BLaER1 treated with 17β-estradiol and CSF1 and Interleukin-3, amounts not matched to agents 10 nM and 100 nM (cell line): ENCODE measurements around the gene CD74.
A peak's percentile ranks its signal among the peaks of the same experiment; 100 is the strongest.

Experiments used
- H3K27ac ChIP-seq, 11 experiments: shearing (Covaris generic); formaldehyde crosslinking; 2 replicates each; pipeline ENCODE4 v1.8.1; 2022
- H3K27me3 ChIP-seq, 11 experiments: shearing (Covaris generic); formaldehyde crosslinking; 2 replicates each; pipeline ENCODE4 v1.8.1; 2022
- H3K36me3 ChIP-seq, 11 experiments: shearing (Covaris generic); formaldehyde crosslinking; 2 replicates each; pipeline ENCODE4 v1.8.1; 2022
- H3K4me1 ChIP-seq, 10 experiments: shearing (Covaris generic); formaldehyde crosslinking; 2 replicates each; pipeline ENCODE4 v1.8.1; 2022
- H3K4me2 ChIP-seq, 11 experiments: shearing (Covaris generic); formaldehyde crosslinking; 2 replicates each; pipeline ENCODE4 v1.8.1; 2022
- H3K4me3 ChIP-seq, 10 experiments: shearing (Covaris generic); formaldehyde crosslinking; 2 replicates each; pipeline ENCODE4 v1.8.1; 2022
- H3K9ac ChIP-seq, 11 experiments: shearing (Covaris generic); formaldehyde crosslinking; 2 replicates each; pipeline ENCODE4 v1.8.1; 2022
- H3K9me3 ChIP-seq, 11 experiments: shearing (Covaris generic); formaldehyde crosslinking; replicated peaks in 1 of 11; 2 replicates each; pipeline ENCODE4 v1.8.1; 2022
- H4K20me1 ChIP-seq, 11 experiments: shearing (Covaris generic); formaldehyde crosslinking; 2 replicates each; pipeline ENCODE4 v1.8.1; 2022
- Cebpa-rat ChIP-seq, 11 experiments: shearing (Covaris generic); IDR thresholded peaks; 2 replicates each; pipeline ENCODE4 v1.8.1; 2022

Gene CD74

DNA sequence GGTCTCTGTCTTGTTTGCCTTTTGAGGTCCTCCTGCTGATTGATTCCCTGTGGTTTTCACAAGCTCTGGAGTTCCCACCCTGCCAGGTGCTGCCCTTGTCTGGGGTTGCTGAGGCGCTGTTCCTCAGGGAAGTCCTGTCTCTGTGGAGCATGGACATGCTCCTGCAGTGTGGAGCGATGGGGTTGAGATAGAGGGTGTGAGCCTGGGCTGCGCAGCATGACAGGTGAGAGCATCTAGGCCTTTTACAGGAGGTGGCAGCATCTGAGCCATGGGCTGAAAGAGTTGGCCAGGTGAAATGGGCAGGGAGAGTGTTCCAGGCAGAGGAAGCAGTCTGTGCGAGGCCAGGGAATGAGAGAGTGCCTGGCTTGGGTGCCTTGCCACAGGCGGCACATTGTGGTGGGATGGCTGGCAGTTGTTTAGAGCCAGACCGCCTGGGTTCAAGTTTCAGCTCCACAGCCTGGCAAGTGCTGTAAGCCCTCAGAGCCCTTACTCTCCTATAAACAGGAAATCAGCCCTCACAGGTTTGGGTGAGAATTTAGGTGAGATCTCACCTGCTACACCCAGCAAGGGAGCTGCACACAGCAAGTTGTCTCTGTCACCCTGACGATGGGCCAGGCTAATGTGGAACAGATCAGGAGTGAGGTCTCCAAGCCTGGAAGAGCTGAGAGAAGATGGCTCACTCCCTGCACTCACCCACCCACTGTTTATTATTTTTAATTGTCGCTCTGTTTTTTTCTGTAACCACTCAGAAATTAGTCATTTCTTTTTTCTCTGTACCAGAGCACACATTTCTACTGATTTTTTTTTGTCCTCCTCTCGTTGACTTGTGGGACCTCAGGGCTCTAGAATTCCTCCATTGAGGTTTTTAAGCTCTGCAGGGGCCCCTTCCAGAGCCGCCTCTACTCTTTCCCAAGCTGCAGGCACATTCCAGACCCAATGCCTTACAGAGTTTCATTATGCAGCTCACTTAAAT, 35.6 kb downstream of the CD74 start:
- H3K27ac ChIP-seq = no peak overlapping the region
- peaks cover 0 to 2% (median 0%) of the 10 kb centered on the region in 10 experiments; a peak in 4 of 20 replicates for H3K4me1 ChIP-seq
- TF ChIP-seq Cebpa-rat (IDR thresholded peaks at IDR 0.05) = no peak
- H4K20me1 ChIP-seq = peaks cover 0 to 87% (median 24%) of the 10 kb centered on the region in 11 experiments; a peak in 17 of 22 replicates
- no peak overlapping the region for H3K4me3 ChIP-seq
- H3K27me3 ChIP-seq = no peaks in the 10 kb centered on the region
- H3K9ac ChIP-seq = 0 out of 22 replicates have a peak overlapping the region, but pooled peaks of 1 of the 11 experiments have one; percentile 11
- H3K4me2 ChIP-seq = no peak overlapping the region
- peaks cover 99 to 100% (median 100%) of the 10 kb centered on the region in 11 experiments for H3K36me3 ChIP-seq
- no peaks in the 10 kb centered on the region for H3K9me3 ChIP-seq

DNA sequence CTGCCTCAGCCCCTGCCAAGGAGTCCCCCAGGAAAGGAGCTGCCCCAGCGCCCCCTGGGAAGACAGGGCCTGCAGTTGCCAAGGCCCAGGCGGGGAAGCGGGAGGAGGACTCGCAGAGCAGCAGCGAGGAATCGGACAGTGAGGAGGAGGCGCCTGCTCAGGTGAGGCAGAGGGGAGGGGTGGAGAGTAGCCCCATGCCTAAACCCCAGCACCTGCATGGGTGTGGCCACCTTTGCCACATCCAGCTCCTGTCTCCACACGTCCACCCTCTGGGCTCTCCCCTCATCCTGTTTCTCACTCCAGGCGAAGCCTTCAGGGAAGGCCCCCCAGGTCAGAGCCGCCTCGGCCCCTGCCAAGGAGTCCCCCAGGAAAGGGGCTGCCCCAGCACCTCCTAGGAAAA, 38.1 kb downstream of the CD74 start:
- H3K4me2 ChIP-seq = no peak overlapping the region
- H4K20me1 ChIP-seq = peaks cover 0 to 98% (median 33%) of the 10 kb centered on the region in 11 experiments; a peak in 18 of 22 replicates
- peaks cover 99 to 100% (median 100%) of the 10 kb centered on the region in 11 experiments for H3K36me3 ChIP-seq
- H3K9ac ChIP-seq = no peak overlapping the region
- no peaks in the 10 kb centered on the region for H3K27me3 ChIP-seq
- TF ChIP-seq Cebpa-rat (IDR thresholded peaks at IDR 0.05) = no peak
- no peak overlapping the region for H3K4me3 ChIP-seq
- H3K4me1 ChIP-seq = peaks cover 0 to 5% (median 0%) of the 10 kb centered on the region in 10 experiments; a peak in 8 of 20 replicates
- H3K27ac ChIP-seq = no peak overlapping the region
- H3K9me3 ChIP-seq = no peaks in the 10 kb centered on the region

DNA sequence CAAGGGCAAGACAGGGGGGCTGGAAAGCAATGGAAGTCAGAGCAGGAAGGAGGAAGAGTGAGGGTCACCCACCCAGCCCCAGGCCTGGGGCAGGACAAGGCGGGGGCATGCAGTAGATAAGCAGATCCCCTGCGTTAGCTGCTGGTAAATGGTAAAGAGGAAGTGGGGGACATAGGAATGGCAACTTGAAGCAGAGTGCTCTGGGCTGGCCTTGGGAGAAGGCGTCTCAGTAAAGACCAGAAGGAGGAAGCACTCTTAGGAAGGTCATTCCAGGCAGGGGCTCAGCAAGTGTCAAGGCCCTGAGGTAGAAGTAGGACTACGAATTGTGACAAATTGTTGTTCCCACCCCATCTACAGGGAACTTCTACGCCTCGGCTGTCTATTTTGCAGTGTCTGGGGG, 40.1 kb downstream of the CD74 start:
- no peak for TF ChIP-seq Cebpa-rat (IDR thresholded peaks at IDR 0.05)
- Histone ChIP-seq H4K20me1 (peaks cover 0 to 97% (median 40%) of the 10 kb centered on the region in 11 experiments; a peak in 18 of 22 replicates), H3K9ac (no peak overlapping the region; a peak in 1 of 22 replicates), H3K4me2 (no peak overlapping the region), H3K27ac (no peak overlapping the region), H3K9me3 (no peaks in the 10 kb centered on the region), H3K4me3 (no peak overlapping the region), H3K27me3 (no peaks in the 10 kb centered on the region), H3K4me1 (peaks cover 0 to 15% (median 2%) of the 10 kb centered on the region in 10 experiments; a peak in 8 of 20 replicates), H3K36me3 (peaks cover 99 to 100% (median 100%) of the 10 kb centered on the region in 11 experiments)

DNA sequence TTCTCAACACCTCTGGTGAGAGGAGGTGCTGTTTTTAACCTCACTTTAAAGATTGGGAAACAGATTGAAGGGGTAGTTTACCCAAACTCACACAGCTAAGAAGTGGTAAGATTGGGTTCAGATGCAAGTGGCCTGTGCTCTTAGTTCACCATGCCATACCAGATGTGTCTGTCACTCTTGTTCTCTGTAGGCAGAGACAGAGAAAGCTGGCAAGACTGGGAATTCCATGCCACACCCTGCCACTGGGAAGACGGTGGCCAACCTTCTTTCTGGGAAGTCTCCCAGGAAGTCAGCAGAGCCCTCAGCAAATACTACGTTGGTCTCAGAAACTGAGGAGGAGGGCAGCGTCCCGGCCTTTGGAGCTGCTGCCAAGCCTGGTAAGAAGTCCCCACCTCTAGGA, 44.2 kb downstream of the CD74 start:
- no peaks in the 10 kb centered on the region for H3K27me3 ChIP-seq
- peaks cover 0 to 90% (median 47%) of the 10 kb centered on the region in 11 experiments; a peak in 19 of 22 replicates for H4K20me1 ChIP-seq
- TF ChIP-seq Cebpa-rat (IDR thresholded peaks at IDR 0.05) = no peak
- H3K27ac ChIP-seq = 0 out of 22 replicates have a peak overlapping the region, but pooled peaks of 1 of the 11 experiments have one; percentile 58
- H3K4me2 ChIP-seq = no peak overlapping the region
- H3K36me3 ChIP-seq = peaks cover 93 to 99% (median 96%) of the 10 kb centered on the region in 11 experiments
- peak overlapping the region in 1 of 11 experiments; percentile 56; a peak in 1 of 22 replicates for H3K9ac ChIP-seq
- no peaks in the 10 kb centered on the region for H3K9me3 ChIP-seq
- peaks cover 0 to 15% (median 2%) of the 10 kb centered on the region in 10 experiments; a peak in 8 of 20 replicates for H3K4me1 ChIP-seq
- H3K4me3 ChIP-seq = no peak overlapping the region

DNA sequence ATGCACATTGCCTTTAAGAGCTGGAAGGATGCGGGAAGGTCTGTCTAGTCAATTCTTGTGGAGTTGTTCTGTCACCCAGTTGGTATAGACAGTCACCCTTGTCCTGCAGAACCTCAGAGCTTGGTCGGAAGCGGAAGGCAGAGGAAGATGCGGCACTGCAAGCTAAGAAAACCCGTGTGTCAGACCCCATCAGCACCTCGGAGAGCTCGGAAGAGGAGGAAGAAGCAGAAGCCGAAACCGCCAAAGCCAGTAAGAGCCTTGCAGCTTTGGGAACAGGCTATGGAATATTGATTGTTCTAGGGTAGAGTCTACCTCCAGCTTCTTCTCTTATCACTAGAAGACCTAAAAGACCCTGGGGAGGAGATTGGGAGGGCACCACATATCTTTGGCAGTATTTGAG, 48.7 kb downstream of the CD74 start:
- H3K27me3 ChIP-seq = no peaks in the 10 kb centered on the region
- TF ChIP-seq Cebpa-rat (IDR thresholded peaks at IDR 0.05) = no peak
- H3K4me3 ChIP-seq = no peak overlapping the region
- H3K9ac ChIP-seq = 0 out of 22 replicates have a peak overlapping the region, but pooled peaks of 1 of the 11 experiments have one; percentile 4
- no peaks in the 10 kb centered on the region for H3K9me3 ChIP-seq
- H3K4me1 ChIP-seq = peaks cover 6 to 25% (median 13%) of the 10 kb centered on the region in 10 experiments
- peaks cover 78 to 98% (median 95%) of the 10 kb centered on the region in 11 experiments for H3K36me3 ChIP-seq
- peaks cover 0 to 90% (median 64%) of the 10 kb centered on the region in 11 experiments; a peak in 19 of 22 replicates for H4K20me1 ChIP-seq
- no peak overlapping the region for H3K27ac ChIP-seq
- no peak overlapping the region for H3K4me2 ChIP-seq

DNA sequence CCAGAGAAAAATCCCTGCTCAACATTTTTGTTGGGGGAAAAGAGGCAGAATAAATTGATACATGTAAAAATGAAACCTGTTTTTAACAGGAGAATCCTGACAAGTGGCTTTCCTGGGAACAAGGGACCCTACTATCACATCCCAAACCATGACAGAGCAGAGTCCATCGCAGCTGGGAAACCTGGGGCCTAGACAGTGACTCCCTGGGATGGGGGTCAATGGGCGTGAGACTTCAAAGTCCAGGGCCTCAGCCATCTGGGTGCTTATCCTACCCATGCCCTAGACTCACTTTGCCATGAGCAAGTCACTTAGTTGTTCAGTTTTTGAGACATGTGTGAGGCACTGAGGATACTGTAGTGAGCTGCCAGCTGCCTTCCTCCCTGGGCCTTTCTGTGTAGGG, 49.5 kb downstream of the CD74 start:
- H3K27ac ChIP-seq = no peak overlapping the region
- TF ChIP-seq Cebpa-rat (IDR thresholded peaks at IDR 0.05) = no peak
- H3K27me3 ChIP-seq = no peaks in the 10 kb centered on the region
- H3K9ac ChIP-seq = no peak overlapping the region
- no peak overlapping the region for H3K4me3 ChIP-seq
- H4K20me1 ChIP-seq = peaks cover 0 to 92% (median 66%) of the 10 kb centered on the region in 11 experiments; a peak in 19 of 22 replicates
- no peaks in the 10 kb centered on the region for H3K9me3 ChIP-seq
- H3K36me3 ChIP-seq = peaks cover 70 to 93% (median 88%) of the 10 kb centered on the region in 11 experiments
- no peak overlapping the region for H3K4me2 ChIP-seq
- peaks cover 14 to 33% (median 19%) of the 10 kb centered on the region in 10 experiments for H3K4me1 ChIP-seq

DNA sequence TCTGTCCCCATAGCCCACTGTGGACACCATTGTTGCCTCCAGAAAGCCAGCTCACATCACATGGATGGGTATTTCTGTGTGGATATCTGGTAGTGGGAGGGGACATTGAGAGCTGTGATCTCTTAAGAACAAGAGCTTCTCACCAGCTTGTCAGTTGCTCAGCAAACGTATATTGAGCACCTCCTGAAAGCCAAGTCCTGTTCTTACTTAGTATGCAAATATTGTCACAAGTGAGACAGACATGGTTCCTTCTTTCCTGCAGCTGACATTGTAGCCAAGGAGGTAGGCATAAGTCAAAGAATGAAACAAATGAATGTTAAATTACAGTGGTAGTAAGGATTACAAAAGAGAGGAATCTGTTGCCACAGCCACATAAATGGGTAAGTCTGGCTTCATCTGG, 51.4 kb downstream of the CD74 start:
- H3K27ac ChIP-seq = no peak overlapping the region
- H3K4me1 ChIP-seq = peaks cover 21 to 40% (median 27%) of the 10 kb centered on the region in 10 experiments
- H3K36me3 ChIP-seq = peaks cover 58 to 77% (median 74%) of the 10 kb centered on the region in 11 experiments
- no peaks in the 10 kb centered on the region for H3K27me3 ChIP-seq
- H3K4me2 ChIP-seq = no peak overlapping the region
- no peaks in the 10 kb centered on the region for H3K9me3 ChIP-seq
- H3K9ac ChIP-seq = no peak overlapping the region
- no peak overlapping the region for H3K4me3 ChIP-seq
- no peak for TF ChIP-seq Cebpa-rat (IDR thresholded peaks at IDR 0.05)
- peaks cover 0 to 82% (median 65%) of the 10 kb centered on the region in 11 experiments; a peak in 19 of 22 replicates for H4K20me1 ChIP-seq

DNA sequence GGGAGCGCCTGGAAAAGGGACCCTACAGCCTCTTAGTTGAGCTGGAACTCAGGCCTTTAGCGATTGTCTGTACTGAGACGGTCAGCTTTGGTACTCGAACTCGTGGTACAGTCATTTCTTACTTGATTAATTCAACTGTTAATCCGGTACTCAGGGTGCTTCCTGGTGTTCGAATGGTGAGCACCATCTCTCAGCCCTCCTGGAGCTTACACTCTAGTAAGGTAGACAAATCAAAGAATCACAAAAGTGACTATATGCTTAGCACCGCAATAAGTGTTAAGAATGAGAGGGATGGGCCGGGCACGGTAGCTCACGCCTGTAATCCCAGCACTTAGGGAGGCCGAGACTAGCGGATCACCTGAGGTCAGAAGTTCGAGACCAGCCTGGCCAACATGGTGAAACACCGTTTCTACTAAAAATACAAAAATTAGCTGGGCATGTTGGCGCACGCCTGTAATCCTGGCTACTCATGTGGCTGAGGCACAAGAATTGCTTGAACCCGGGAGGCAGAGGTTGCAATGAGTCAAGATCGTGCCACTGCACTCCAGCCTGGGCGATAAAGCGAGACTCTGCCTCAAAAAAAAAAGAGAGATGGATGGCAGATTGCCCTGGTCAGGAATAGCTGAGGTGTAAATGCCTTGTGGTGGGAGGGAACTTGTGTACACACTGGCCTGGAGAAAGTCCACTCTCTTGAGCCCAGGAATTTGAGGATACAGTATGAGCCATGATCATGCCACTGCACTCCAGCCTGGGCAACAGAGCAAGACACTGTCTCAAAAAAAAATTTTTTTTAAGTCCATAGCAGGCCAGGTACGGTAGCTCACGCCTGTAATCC, 54.2 kb downstream of the CD74 start:
- H3K9ac ChIP-seq = peak overlapping the region; percentile 86 to 97 (median 91)
- peaks cover 21 to 40% (median 27%) of the 10 kb centered on the region in 10 experiments for H3K4me1 ChIP-seq
- peak overlapping the region; percentile 86 to 100 (median 95) for H3K4me3 ChIP-seq
- H3K9me3 ChIP-seq = no peaks in the 10 kb centered on the region
- H3K4me2 ChIP-seq = peak overlapping the region; percentile 84 to 97 (median 92)
- no peak for TF ChIP-seq Cebpa-rat (IDR thresholded peaks at IDR 0.05)
- peaks cover 0 to 54% (median 46%) of the 10 kb centered on the region in 11 experiments; a peak in 19 of 22 replicates for H4K20me1 ChIP-seq
- peak overlapping the region; percentile 60 to 96 (median 90); a peak in 21 of 22 replicates for H3K27ac ChIP-seq
- peaks cover 30 to 48% (median 46%) of the 10 kb centered on the region in 11 experiments for H3K36me3 ChIP-seq
- H3K27me3 ChIP-seq = no peaks in the 10 kb centered on the region
